Neural progenitor cell (in vitro differentiated cells): Measurements from ENCODE around the gene PSD.

Experiments used
- EZH2phosphoT487 ChIP-seq: fragments of 200-600 bp; sonication (generic); IDR thresholded peaks from 2 replicates; pipeline ENCODE4 v1.6.1; 2017; ENCODE audit warnings: antibody characterized with exemption
- TF ChIP-seq, protein P1 (sequence below): fragments of 200-600 bp; sonication (generic); IDR thresholded peaks from 2 replicates; pipeline ENCODE4 v1.5.1; 2017; ENCODE audit warnings: antibody characterized with exemption, mild to moderate bottlenecking

DNA sequence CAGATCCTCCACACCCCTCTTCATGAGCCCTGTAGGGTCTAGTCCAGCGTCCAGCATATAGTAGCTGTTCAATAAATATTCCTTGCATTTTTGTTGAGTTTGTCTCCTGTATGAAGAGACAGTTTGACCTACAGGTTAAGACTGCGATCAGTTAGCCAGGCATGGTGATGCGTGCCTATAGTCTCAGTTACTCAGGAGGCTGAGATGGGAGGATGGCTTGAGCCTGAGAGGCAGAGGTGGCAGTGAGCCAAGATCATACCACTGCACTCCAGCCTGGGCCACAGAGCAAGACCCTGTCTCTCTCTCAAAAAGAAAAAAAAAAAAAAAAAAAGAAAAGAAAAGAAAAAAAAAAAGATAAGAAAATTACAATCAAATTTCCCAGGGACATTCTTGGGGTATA lies 18.9 kb upstream of the PSD start:
- TF ChIP-seq, protein P1, sequence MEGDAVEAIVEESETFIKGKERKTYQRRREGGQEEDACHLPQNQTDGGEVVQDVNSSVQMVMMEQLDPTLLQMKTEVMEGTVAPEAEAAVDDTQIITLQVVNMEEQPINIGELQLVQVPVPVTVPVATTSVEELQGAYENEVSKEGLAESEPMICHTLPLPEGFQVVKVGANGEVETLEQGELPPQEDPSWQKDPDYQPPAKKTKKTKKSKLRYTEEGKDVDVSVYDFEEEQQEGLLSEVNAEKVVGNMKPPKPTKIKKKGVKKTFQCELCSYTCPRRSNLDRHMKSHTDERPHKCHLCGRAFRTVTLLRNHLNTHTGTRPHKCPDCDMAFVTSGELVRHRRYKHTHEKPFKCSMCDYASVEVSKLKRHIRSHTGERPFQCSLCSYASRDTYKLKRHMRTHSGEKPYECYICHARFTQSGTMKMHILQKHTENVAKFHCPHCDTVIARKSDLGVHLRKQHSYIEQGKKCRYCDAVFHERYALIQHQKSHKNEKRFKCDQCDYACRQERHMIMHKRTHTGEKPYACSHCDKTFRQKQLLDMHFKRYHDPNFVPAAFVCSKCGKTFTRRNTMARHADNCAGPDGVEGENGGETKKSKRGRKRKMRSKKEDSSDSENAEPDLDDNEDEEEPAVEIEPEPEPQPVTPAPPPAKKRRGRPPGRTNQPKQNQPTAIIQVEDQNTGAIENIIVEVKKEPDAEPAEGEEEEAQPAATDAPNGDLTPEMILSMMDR, result no peak
- no peak for TF ChIP-seq EZH2phosphoT487
